CD8-positive, alpha-beta memory T cell (primary cell): ENCODE data around the gene VPS11. TPM values are rescaled to one million over a fixed set of nuclear protein-coding genes. Genes with fewer than 3 reads are reported as not detected.
"Not testable (repeated sequence)": the region's sequence is repeated elsewhere in the genome, so short reads cannot be mapped to it uniquely, and the experiment has no call there.

Experiments
- CTCF ChIA-PET: fragments of 350-600 bp; sonication (Branson Sonifier 250); formaldehyde crosslinking; loops from one replicate; lab custom pipeline; 2021; ENCODE audit warnings: antibody characterized with exemption; lab: Charles Lee
- POLR2A ChIA-PET: fragments of 350-600 bp; sonication (Branson Sonifier 250); formaldehyde crosslinking; loops from one replicate; lab custom pipeline; 2021; ENCODE audit warnings: antibody characterized with exemption; lab: Charles Lee
- DNase-seq, 5 donors: peaks; one replicate each; pipeline versions ENCODE4 v3.0.0 to v3.0.0-alpha.2; 2020 to 2022; ENCODE audit warnings: mixed read lengths in 1 of 5
- H3K27ac ChIP-seq: one replicate; pipeline ENCODE4 v1.7.0; 2013; ENCODE audit warnings: low read depth, mild to moderate bottlenecking, low read length, moderate library complexity
- H3K27me3 ChIP-seq: 2 replicates; pipeline ENCODE4 v1.7.0; 2013; ENCODE audit warnings: low read length, mild to moderate bottlenecking; ENCODE audit not compliant: insufficient read depth, poor library complexity, severe bottlenecking
- H3K36me3 ChIP-seq: 2 replicates; pipeline ENCODE4 v1.7.0; 2013; ENCODE audit warnings: mild to moderate bottlenecking, low read length, moderate library complexity; ENCODE audit not compliant: insufficient read depth
- H3K4me1 ChIP-seq: 2 replicates; pipeline ENCODE4 v1.7.0; 2013; ENCODE audit warnings: mild to moderate bottlenecking, low read length, moderate library complexity; ENCODE audit not compliant: insufficient read depth
- H3K4me3 ChIP-seq: 2 replicates; pipeline ENCODE4 v1.7.0; 2013; ENCODE audit warnings: mild to moderate bottlenecking, low read length
- H3K9me3 ChIP-seq: 2 replicates; pipeline ENCODE4 v1.7.0; 2013; ENCODE audit warnings: mild to moderate bottlenecking, low read length
- H3K27ac Mint-ChIP-seq, 8 donors: one replicate each; pipeline ENCODE4 v1.8.0; 2020 to 2021; ENCODE audit warnings: mixed read lengths in 8 of 8, mild to moderate bottlenecking in 6 of 8, inconsistent platforms in 3 of 8, moderate library complexity in 3 of 8
- H3K27me3 Mint-ChIP-seq, 2 donors: one replicate each; pipeline ENCODE4 v1.8.0; 2020 to 2021; ENCODE audit warnings: mixed read lengths in 2 of 2, mild to moderate bottlenecking in 1 of 2, moderate library complexity in 1 of 2
- H3K36me3 Mint-ChIP-seq, 3 donors: one replicate each; pipeline ENCODE4 v1.8.0; 2020 to 2021; ENCODE audit warnings: mixed read lengths in 3 of 3, inconsistent platforms in 1 of 3, mild to moderate bottlenecking in 1 of 3
- H3K4me1 Mint-ChIP-seq, 3 donors: one replicate each; pipeline ENCODE4 v1.8.0; 2020 to 2021; ENCODE audit warnings: mixed read lengths in 3 of 3, inconsistent platforms in 1 of 3, mild to moderate bottlenecking in 1 of 3
- H3K4me3 Mint-ChIP-seq, 7 donors: one replicate each; pipeline ENCODE4 v1.8.0; 2020 to 2021; ENCODE audit warnings: mixed read lengths in 7 of 7, mild to moderate bottlenecking in 6 of 7, moderate library complexity in 4 of 7, inconsistent platforms in 2 of 7
- H3K9me3 Mint-ChIP-seq, 5 donors: one replicate each; pipeline ENCODE4 v1.8.0; 2020 to 2022; ENCODE audit warnings: mixed read lengths in 5 of 5, mild to moderate bottlenecking in 3 of 5, moderate library complexity in 2 of 5, inconsistent platforms in 1 of 5
- polyA plus RNA-seq: library from polyadenylated mRNA; unstranded; fragments of 300-500 nt; fragmentation: Illumina TruSeq; gene quantifications from one replicate; pipeline ENCODE4 v1.2.3, GENCODE V29; 2021
- total RNA-seq, 2 experiments: library from RNA; stranded (reverse); gene quantifications; one replicate each; pipeline ENCODE4 v1.2.3, GENCODE V29; 2021

VPS11 gene
- total and polyA plus RNA-seq, 3 experiments from 2014 or later, result 25.3 to 51.5 (median 26.0) TPM

DNA sequence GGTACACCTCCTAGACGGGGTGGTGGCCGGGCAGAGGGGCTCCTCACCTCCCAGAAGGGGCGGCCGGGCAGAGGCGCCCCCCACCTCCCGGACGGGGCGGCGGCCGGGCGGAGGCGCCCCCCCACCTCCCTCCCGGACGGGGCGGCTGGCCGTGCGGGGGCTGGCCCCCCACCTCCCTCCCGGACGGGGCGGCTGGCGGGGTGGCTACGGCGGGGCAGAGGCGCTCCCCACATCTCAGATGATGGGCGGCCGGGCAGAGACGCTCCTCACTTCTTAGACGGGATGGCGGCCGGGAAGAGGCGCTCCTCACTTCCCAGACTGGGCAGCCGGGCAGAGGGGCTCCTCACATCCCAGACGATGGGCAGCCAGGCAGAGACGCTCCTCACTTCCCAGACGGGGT is 8.5 kb upstream of the VPS11 start:
- peaks cover 22% of the 10 kb centered on the region for H3K4me1 ChIP-seq
- H3K27ac ChIP-seq, H3K27ac Mint-ChIP-seq, H3K4me3 ChIP-seq, POLR2A ChIA-PET, H3K9me3 Mint-ChIP-seq, H3K27me3 ChIP-seq, H3K9me3 ChIP-seq, CTCF ChIA-PET, DNase-seq, H3K27me3 Mint-ChIP-seq: not testable (repeated sequence)
- Mint-ChIP-seq H3K4me1 (peaks cover 28 to 39% (median 29%) of the 10 kb centered on the region in 3 donors), H3K4me3 (peak overlapping the region in 1 of 7 donors; percentile 29), H3K36me3 (peaks cover 0 to 34% (median 2%) of the 10 kb centered on the region in 3 donors)
- peaks cover 12% of the 10 kb centered on the region for H3K36me3 ChIP-seq

DNA sequence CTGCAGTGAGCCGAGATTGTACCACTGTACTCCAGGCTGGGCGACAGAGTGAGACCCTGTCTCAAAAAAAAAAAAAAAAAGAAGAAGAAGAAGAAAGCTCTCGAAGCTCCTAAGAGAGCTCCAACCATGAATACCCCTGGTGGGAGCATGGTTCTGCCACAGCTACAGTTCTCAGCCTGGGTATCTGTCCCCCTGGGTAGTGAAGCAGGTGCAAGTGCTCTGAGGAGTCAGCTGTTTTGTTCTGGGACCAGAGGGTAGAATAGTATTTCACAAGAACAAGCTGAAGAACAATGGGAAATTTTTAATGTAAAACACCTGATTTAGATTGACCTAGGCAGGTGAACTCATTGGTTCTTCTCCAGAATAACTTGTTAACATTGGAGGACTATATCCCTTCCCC is 6.4 kb upstream of the VPS11 start:
- peak overlapping the region in 1 of 7 donors; percentile 52 for H3K4me3 Mint-ChIP-seq
- POLR2A ChIA-PET, result no interaction called here
- H3K4me1 ChIP-seq, result peaks cover 17% of the 10 kb centered on the region

DNA sequence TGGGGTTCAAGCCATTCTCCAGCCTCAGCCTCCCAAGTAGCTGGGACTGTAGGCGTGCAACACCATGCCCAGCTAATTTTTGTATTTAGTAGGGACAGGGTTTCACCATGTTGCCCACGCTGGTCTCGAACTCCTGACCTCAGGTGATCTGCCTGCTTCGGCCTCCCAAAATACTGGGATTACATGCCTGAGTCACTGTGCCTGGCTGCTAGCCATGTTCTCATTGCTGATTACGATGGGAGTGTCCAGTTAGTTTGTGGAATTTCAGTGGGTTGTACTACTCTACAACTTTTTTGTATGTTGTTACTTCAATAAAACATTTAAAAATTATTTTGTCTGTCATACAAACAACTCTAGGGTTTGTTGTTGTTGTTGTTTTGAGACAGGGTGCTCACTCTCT is 4.8 kb upstream of the VPS11 start:
- H3K4me1 ChIP-seq, result peaks cover 21% of the 10 kb centered on the region
- H3K4me3 ChIP-seq, result no peak overlapping the region
- ChIA-PET POLR2A (no interaction called here), CTCF (interaction anchor here (1.2 to 2.0 kb wide), 3 partner anchors 23 to 53 kb away, joined by 4 to 8 read pairs (median 4); no protein-coding TSS in a partner anchor)
- no peaks in the 10 kb centered on the region for H3K27me3 Mint-ChIP-seq
- H3K9me3 Mint-ChIP-seq, result no peaks in the 10 kb centered on the region
- H3K9me3 ChIP-seq, result no peaks in the 10 kb centered on the region
- no peaks in the 10 kb centered on the region for H3K27me3 ChIP-seq
- peaks cover 0 to 13% (median 0%) of the 10 kb centered on the region in 3 donors for H3K36me3 Mint-ChIP-seq
- H3K27ac ChIP-seq, result no peak overlapping the region
- H3K4me1 Mint-ChIP-seq, result peaks cover 23 to 43% (median 32%) of the 10 kb centered on the region in 3 donors
- H3K4me3 Mint-ChIP-seq, result peak overlapping the region in 2 of 7 donors; percentile 16 to 66
- H3K27ac Mint-ChIP-seq, result no peak overlapping the region
- H3K36me3 ChIP-seq, result no peaks in the 10 kb centered on the region
- no peak for DNase-seq

More for the DNA sequence above, 6.4 kb upstream of the VPS11 start:
- Histone ChIP-seq H3K4me3 (no peak overlapping the region), H3K27me3 (no peaks in the 10 kb centered on the region), H3K9me3 (no peaks in the 10 kb centered on the region), H3K36me3 (no peaks in the 10 kb centered on the region), H3K27ac (no peak overlapping the region)
- H3K9me3 Mint-ChIP-seq, result no peaks in the 10 kb centered on the region
- H3K4me1 Mint-ChIP-seq, result peaks cover 20 to 38% (median 26%) of the 10 kb centered on the region in 3 donors
- CTCF ChIA-PET, result interaction anchor here (2.0 kb wide), 1 partner anchor 24 kb away, joined by 8 read pairs; no protein-coding TSS in a partner anchor
- no peaks in the 10 kb centered on the region for H3K27me3 Mint-ChIP-seq
- H3K36me3 Mint-ChIP-seq, result peaks cover 0 to 14% (median 0%) of the 10 kb centered on the region in 3 donors
- peak overlapping the region in 2 of 8 donors; percentile 56 to 73 for H3K27ac Mint-ChIP-seq
- DNase-seq, result no peak

DNA sequence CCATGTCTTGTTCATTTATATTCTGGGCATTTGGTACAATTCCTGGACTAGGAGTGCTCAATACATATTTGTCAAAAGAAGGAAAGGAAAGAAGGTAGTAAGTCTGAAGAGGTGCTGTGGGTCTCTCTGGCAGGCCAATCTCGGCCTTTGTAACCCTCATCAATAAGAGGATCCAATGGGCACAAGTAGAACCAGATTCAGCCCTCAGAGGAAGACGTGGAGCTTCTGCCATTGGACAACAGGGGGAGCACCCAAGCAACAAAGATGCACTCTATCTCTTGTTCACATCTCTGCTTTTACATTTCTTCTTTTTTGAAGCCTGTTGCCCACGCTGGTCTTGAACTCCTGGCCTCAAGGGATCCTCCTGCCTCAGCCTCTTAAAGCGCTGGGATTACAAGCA is 2.2 kb upstream of the VPS11 start:
- Mint-ChIP-seq H3K9me3 (no peaks in the 10 kb centered on the region), H3K27me3 (no peaks in the 10 kb centered on the region), H3K4me3 (peak overlapping the region in 5 of 7 donors; percentile 47 to 74 (median 55)), H3K27ac (peak overlapping the region; percentile 60 to 100 (median 92)), H3K4me1 (peaks cover 32 to 54% (median 42%) of the 10 kb centered on the region in 3 donors), H3K36me3 (peaks cover 0 to 28% (median 5%) of the 10 kb centered on the region in 3 donors)
- H3K4me1 ChIP-seq, result peaks cover 28% of the 10 kb centered on the region
- H3K4me3 ChIP-seq, result no peak overlapping the region
- H3K9me3 ChIP-seq, result no peaks in the 10 kb centered on the region
- CTCF ChIA-PET, result interaction anchor here (1.0 to 3.1 kb wide), 4 partner anchors 9 to 131 kb away, joined by 3 to 23 read pairs (median 12); partner anchors contain the start of genes HMBS and HYOU1
- POLR2A ChIA-PET, result interaction anchor here (0.6 to 1.6 kb wide), 3 partner anchors 29 to 63 kb away, joined by 3 to 7 read pairs (median 4); partner anchors contain the start of gene DPAGT1
- peaks cover 10% of the 10 kb centered on the region for H3K36me3 ChIP-seq
- no peaks in the 10 kb centered on the region for H3K27me3 ChIP-seq
- no peak overlapping the region for H3K27ac ChIP-seq
- peak in 3 of 5 donors; percentile 34 to 61 (median 43) for DNase-seq

DNA sequence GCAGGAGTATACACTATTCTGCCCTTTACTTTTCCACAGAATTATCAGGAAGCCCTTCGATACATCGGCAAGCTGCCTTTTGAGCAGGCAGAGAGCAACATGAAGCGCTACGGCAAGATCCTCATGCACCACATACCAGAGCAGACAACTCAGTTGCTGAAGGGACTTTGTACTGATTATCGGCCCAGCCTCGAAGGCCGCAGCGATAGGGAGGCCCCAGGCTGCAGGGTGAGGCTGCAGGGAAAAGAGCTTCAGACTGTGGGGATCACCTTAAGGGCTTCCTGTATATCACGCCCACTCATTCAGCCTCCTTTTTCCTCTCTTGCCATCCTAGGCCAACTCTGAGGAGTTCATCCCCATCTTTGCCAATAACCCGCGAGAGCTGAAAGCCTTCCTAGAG is 10.2 kb downstream of the VPS11 start:
- Histone ChIP-seq H3K27me3 (no peaks in the 10 kb centered on the region), H3K36me3 (peaks cover 64% of the 10 kb centered on the region), H3K27ac (no peak overlapping the region), H3K9me3 (no peaks in the 10 kb centered on the region), H3K4me3 (no peak overlapping the region), H3K4me1 (no peaks in the 10 kb centered on the region)
- CTCF ChIA-PET, result interaction anchor here (2.2 kb wide), 1 partner anchor 10 kb away, joined by 6 read pairs; the partner anchor contains the start of gene VPS11
- H3K27me3 Mint-ChIP-seq, result no peaks in the 10 kb centered on the region
- H3K36me3 Mint-ChIP-seq, result peaks cover 3 to 82% (median 20%) of the 10 kb centered on the region in 3 donors
- DNase-seq, result no peak
- H3K27ac Mint-ChIP-seq, result peak overlapping the region in 1 of 8 donors; percentile 41
- H3K4me3 Mint-ChIP-seq, result no peak overlapping the region
- peaks cover 0 to 2% (median 2%) of the 10 kb centered on the region in 3 donors for H3K4me1 Mint-ChIP-seq
- H3K9me3 Mint-ChIP-seq, result no peaks in the 10 kb centered on the region
- POLR2A ChIA-PET, result no interaction called here

DNA sequence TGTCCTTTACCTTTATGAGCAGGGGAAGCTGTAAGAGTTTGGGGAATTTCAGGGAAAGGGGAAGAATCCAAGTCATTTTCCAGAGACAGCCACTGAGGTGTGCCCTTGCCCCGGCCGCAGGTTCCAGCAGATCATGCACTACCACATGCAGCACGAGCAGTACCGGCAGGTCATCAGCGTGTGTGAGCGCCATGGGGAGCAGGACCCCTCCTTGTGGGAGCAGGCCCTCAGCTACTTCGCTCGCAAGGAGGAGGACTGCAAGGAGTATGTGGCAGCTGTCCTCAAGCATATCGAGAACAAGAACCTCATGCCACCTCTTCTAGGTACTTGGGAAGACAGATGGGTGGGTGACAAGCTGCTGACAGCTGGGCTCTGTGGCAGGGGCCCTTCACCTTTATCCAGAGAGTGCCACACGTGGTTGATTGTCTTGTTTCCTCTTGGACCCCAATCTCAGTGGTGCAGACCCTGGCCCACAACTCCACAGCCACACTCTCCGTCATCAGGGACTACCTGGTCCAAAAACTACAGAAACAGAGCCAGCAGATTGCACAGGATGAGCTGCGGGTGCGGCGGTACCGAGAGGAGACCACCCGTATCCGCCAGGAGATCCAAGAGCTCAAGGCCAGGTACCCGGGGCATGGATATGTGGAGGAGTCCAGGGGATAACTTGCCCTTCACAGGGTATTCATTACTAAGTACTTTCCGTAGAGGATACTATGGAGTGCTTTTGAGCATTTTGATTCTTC is 11.2 kb downstream of the VPS11 start:
- peak overlapping the region in 1 of 7 donors; percentile 24 for H3K4me3 Mint-ChIP-seq
- ChIA-PET POLR2A (no interaction called here), CTCF (interaction anchor here (1.2 to 2.2 kb wide), 2 partner anchors 11 to 118 kb away, joined by 3 to 6 read pairs; partner anchors contain the start of gene VPS11)
- H3K4me3 ChIP-seq, result no peak overlapping the region
- no peaks in the 10 kb centered on the region for H3K4me1 ChIP-seq
- peaks cover 0 to 71% (median 14%) of the 10 kb centered on the region in 3 donors for H3K36me3 Mint-ChIP-seq
- peaks cover 54% of the 10 kb centered on the region for H3K36me3 ChIP-seq
- no peaks in the 10 kb centered on the region for H3K4me1 Mint-ChIP-seq
- H3K27me3 Mint-ChIP-seq, result no peaks in the 10 kb centered on the region
- no peaks in the 10 kb centered on the region for H3K9me3 ChIP-seq
- H3K27me3 ChIP-seq, result no peaks in the 10 kb centered on the region
- no peak overlapping the region for H3K27ac ChIP-seq
- DNase-seq, result no peak
- no peak overlapping the region for H3K27ac Mint-ChIP-seq
- no peaks in the 10 kb centered on the region for H3K9me3 Mint-ChIP-seq

DNA sequence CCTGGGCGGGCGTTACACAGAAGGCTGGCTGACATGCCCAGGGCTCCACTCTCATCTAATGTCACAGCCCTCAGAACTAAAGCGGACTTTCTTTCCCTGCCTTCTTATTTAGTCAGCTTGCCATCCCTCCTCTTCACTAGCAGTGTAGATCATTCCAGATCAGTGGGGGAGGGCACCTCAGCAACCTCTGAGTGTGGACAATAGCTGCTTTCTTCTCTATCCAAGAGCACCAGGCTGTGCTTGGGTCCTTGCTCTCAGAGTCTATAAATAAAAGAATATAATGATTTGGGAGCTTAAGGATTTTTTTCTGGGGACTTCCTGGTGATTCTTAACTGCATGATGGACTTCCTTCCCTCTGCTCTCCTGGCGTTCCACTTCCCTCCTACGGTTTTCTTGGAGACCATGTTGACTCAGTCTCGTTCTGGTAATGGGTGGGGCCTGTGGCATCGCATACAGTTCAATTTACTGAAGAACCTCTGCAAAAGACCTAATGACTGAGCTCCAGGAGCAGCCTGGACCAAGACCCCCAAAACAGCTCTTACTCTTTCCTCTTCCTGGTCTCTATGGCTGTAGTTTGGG is 14.2 kb downstream of the VPS11 start:
- H3K27me3 Mint-ChIP-seq, result no peaks in the 10 kb centered on the region
- H3K4me1 Mint-ChIP-seq, result peaks cover 12 to 19% (median 14%) of the 10 kb centered on the region in 3 donors
- H3K9me3 Mint-ChIP-seq, result no peaks in the 10 kb centered on the region
- Histone ChIP-seq H3K9me3 (no peaks in the 10 kb centered on the region), H3K4me1 (peaks cover 15% of the 10 kb centered on the region), H3K27me3 (no peaks in the 10 kb centered on the region), H3K36me3 (peaks cover 48% of the 10 kb centered on the region), H3K27ac (no peak overlapping the region), H3K4me3 (no peak overlapping the region)
- DNase-seq, result no peak
- H3K4me3 Mint-ChIP-seq, result peak overlapping the region in 1 of 7 donors; percentile 43
- ChIA-PET POLR2A (no interaction called here), CTCF (no interaction called here)
- peaks cover 0 to 65% (median 13%) of the 10 kb centered on the region in 3 donors for H3K36me3 Mint-ChIP-seq
- H3K27ac Mint-ChIP-seq, result peak overlapping the region in 5 of 8 donors; percentile 56 to 86 (median 64)
